Lower leg skin (tissue), 4 donors: ENCODE results near the gene UNC13C. TPM values are rescaled to one million over a fixed set of nuclear protein-coding genes. Genes with fewer than 3 reads are reported as not detected.

ENCODE experiments used
- DNase-seq, 2 donors: peaks; one replicate each; pipeline ENCODE4 v3.0.0-alpha.2; 2019; ENCODE audit warnings: low spot score in 2 of 2
- H3K4me3 ChIP-seq: fragments of 200-600 bp; sonication (generic); 2 replicates; pipeline ENCODE4 v1.5.1; 2017; ENCODE audit warnings: mild to moderate bottlenecking, low read depth; ENCODE audit not compliant: poor library complexity, severe bottlenecking
- POLR2A ChIP-seq, 2 donors: fragments of 450-650 bp; IDR thresholded peaks; one replicate each; pipeline ENCODE4 v1.6.1; 2016 to 2017; ENCODE audit warnings: antibody characterized with exemption in 2 of 2, mild to moderate bottlenecking in 1 of 2, moderate library complexity in 1 of 2
- WGBS, 2 donors: methylation state at CpG; one replicate each; pipeline ENCODE4 v1.1.5; 2018; 5-methylcytosine and 5-hydroxymethylcytosine counted together
- intact Hi-C: fragments of 100-400 bp; cut with DNase I; formaldehyde crosslinking; loops from one replicate; pipeline ENCODE4 v1.15.0; 2023; ENCODE audit warnings: low total_unique reads
- total RNA-seq, 4 donors: library from RNA; depleted of rRNA; stranded (reverse); fragments of >200 nt; gene quantifications; one replicate each; pipeline ENCODE4 v1.1.0, GENCODE V29; 2016
- TF ChIP-seq, protein P1 (sequence below), 3 donors: fragments of 450-650 bp; IDR thresholded peaks; one replicate each; pipeline ENCODE4 v1.5.1; 2016; ENCODE audit warnings: antibody characterized with exemption in 3 of 3, mild to moderate bottlenecking in 3 of 3, moderate library complexity in 2 of 3

The UNC13C gene
- total RNA-seq, 4 donors from 2014 or later, result 0.08 to 0.84 (median 0.18) TPM

DNA sequence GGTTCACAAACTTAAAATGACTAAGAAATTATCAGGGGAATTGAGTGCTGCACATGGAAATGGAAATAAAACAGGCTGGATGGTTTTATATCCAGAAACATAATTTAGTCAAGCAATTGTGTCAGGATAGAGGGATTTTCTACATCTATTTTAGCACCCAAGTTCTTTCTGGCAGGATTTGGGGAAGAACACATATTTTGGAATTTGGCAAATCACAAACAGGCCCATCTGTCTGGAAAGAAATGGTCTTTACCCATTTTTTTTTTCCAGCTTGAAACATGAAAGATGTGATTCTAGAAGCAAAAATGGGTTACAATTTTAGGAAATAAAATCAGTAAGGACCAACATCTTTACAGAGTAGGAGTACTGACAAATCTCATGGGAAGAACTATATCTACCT, 14.4 kb upstream of the UNC13C start:
- intact Hi-C loops, result no loop called here
- TF ChIP-seq, protein P1, sequence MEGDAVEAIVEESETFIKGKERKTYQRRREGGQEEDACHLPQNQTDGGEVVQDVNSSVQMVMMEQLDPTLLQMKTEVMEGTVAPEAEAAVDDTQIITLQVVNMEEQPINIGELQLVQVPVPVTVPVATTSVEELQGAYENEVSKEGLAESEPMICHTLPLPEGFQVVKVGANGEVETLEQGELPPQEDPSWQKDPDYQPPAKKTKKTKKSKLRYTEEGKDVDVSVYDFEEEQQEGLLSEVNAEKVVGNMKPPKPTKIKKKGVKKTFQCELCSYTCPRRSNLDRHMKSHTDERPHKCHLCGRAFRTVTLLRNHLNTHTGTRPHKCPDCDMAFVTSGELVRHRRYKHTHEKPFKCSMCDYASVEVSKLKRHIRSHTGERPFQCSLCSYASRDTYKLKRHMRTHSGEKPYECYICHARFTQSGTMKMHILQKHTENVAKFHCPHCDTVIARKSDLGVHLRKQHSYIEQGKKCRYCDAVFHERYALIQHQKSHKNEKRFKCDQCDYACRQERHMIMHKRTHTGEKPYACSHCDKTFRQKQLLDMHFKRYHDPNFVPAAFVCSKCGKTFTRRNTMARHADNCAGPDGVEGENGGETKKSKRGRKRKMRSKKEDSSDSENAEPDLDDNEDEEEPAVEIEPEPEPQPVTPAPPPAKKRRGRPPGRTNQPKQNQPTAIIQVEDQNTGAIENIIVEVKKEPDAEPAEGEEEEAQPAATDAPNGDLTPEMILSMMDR (IDR thresholded peaks at IDR 0.05), result no peak
- no peak for TF ChIP-seq POLR2A (IDR thresholded peaks at IDR 0.05)
- DNase-seq, result no peak
- H3K4me3 ChIP-seq, result no peak overlapping the region

DNA sequence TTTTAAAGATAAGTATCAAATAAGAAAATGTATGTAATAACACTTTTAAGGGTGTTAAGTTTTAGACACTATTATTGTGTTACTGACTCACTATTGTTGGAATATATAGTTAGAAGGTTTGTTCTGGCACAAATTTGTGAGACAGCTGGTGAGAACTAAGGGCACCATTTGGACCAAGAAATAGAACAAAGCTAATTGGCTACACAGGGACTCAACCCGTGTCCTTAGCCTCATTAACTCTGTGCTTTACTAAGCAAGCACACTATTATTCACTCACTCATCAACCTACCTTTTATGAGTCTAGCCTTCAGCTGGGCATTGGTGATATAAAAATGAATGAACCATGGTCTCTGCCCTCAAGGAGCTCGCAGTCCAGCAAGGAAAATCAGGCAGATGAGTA, 4.1 kb upstream of the UNC13C start:
- 78 to 79% methylated on average over 2 of the region's 2 CpGs for WGBS, 2 donors
- intact Hi-C loops, result no loop called here
- no peak for DNase-seq
- TF ChIP-seq, protein P1 (IDR thresholded peaks at IDR 0.05), result no peak
- TF ChIP-seq POLR2A (IDR thresholded peaks at IDR 0.05), result no peak
- no peak overlapping the region for H3K4me3 ChIP-seq

DNA sequence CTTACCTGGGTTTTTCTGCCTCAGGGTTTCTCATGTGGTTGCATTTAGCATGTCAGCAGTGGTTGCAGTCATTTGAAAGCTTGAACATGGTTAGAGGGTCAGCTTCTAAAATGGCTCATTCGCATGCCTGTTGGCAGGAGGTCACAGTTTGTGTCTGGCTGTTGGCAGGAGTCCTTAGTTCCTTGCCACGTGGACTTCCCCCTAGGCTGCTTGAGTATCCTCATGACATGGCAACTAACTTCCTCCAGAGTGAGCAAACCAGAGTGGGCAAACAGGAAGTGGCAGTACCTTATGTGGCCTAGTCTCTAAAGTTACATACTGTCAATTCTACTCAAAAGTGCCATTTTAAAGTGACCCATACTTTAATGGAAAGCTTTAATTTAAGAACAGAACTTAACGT, 3.4 kb upstream of the UNC13C start:
- no peak overlapping the region for H3K4me3 ChIP-seq
- 69 to 77% methylated on average over 3 of the region's 3 CpGs for WGBS, 2 donors
- no peak for DNase-seq
- TF ChIP-seq, protein P1 (IDR thresholded peaks at IDR 0.05), result no peak
- TF ChIP-seq POLR2A (IDR thresholded peaks at IDR 0.05), result no peak
- intact Hi-C loops, result no loop called here

DNA sequence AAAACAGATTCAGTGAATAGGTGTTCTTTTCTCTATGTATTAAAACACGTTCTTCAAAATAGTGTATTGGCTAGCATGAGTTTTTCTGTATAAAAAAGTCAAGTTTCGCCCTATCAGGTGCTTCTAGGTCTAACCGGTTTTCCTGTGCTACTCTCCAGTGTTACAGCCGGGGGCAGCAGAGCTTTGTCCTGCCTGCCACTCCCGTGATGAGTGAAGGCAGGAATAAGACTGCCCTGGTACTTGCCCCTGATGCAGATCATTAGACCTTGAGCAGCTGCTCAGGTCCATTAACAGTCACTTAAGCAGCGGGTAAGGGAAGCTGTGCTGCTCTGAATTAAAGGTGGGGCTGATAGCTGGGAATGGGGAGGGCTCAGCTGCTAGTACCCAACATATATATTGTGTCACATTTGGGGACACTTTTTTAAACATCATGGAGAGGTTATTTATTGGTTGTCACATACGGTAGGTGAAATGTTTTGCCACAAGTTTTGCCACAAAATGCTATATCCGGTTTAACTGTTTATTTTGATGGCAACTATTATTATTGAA, 1.3 kb upstream of the UNC13C start:
- no peak for DNase-seq
- TF ChIP-seq, protein P1 (IDR thresholded peaks at IDR 0.05), result no peak
- TF ChIP-seq POLR2A (IDR thresholded peaks at IDR 0.05), result no peak
- 44 to 49% methylated on average over 8 of the region's 8 CpGs for WGBS, 2 donors

DNA sequence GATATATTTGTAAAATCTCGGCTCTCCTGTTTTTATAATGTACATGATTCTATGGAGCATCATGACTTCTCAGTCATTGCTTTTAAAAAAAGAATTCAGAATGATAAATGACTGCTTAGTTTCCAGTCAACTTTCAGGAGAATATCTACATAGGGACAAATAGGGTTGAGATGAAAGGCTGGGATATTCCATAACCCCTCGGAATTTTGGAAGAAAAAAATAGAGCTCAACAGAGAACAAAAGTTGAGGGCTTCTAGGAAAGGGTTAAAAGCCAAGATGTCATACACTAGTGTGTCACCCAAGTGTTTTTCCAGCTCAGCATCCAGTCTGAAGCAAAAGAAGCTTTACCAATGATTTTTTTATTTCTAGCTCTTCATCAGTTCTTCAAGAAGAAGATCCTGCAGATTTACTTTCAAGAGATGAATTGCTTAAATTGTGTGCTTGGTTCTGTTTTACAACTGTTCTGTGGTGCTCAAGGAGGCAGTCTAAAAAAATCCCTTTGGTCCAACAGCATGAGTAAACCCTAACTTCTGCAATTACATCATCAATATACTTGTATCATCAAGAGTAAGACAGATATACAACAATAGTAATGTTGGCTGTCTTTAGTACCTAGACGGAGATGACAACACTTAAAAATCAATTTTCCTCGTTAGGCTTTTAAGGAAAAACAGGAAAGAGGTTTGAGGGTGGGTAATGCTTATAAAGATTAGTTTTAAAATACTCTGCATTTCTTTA, 979 bp downstream of the UNC13C start:
- 59 to 62% methylated on average over 4 of the region's 4 CpGs for WGBS, 2 donors
- no peak overlapping the region for H3K4me3 ChIP-seq
- intact Hi-C loops, result no loop called here

More for the DNA sequence above, 1.3 kb upstream of the UNC13C start:
- H3K4me3 ChIP-seq, result no peak overlapping the region
- intact Hi-C loops, result no loop called here

More for the DNA sequence above, 979 bp downstream of the UNC13C start:
- no peak for TF ChIP-seq POLR2A (IDR thresholded peaks at IDR 0.05)
- TF ChIP-seq, protein P1 (IDR thresholded peaks at IDR 0.05), result no peak
- DNase-seq, result no peak
